Gastroesophageal sphincter (tissue), 3 donors: ENCODE data around the gene UGT2B15.

Source experiments
- CTCF ChIP-seq, 4 experiments: fragments of 200-600 bp in 2 of 4; fragments of 450-650 bp in 2 of 4; sonication (generic) in 1 of 4; IDR thresholded peaks; one replicate each; pipeline ENCODE4 v1.5.1; 2017 to 2019; ENCODE audit warnings: antibody characterized with exemption in 4 of 4, mild to moderate bottlenecking in 2 of 4, moderate library complexity in 2 of 4
- POLR2A ChIP-seq, 2 donors: fragments of 450-650 bp; IDR thresholded peaks; one replicate each; pipeline ENCODE4 v1.6.1; 2017; ENCODE audit warnings: antibody characterized with exemption in 2 of 2, mild to moderate bottlenecking in 2 of 2, moderate library complexity in 1 of 2

DNA sequence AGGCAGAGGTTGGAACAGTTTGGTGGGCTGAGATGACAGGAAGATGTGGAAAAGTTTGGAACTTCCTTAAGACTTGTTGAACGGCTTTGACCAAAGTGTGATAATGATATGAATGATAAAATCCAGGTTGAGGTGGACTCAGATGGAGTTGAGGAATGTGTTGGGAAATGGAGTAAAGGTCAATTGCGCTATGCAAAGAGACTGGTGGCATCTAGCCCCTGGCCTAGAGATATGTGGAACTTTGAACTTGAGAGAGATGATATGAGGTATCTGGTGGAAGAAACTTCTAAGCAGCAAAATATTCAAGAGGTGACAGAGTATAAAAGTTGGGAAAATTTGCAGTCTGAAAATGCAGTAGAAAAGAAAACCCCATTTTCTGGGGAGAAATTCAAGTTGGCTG is 73.0 kb downstream of the UGT2B15 start:
- no peak for TF ChIP-seq POLR2A (IDR thresholded peaks at IDR 0.05)
- TF ChIP-seq CTCF (IDR thresholded peaks at IDR 0.05): no peak
